Uterus (tissue), 4 donors: ENCODE measurements around the gene KCNJ16. TPM values are rescaled to one million over a fixed set of nuclear protein-coding genes. Genes with fewer than 3 reads are reported as not detected.
"Not testable (repeated sequence)": the region's sequence is repeated elsewhere in the genome, so short reads cannot be mapped to it uniquely, and the experiment has no call there.

Experiments
- DNase-seq, 2 donors: peaks; one replicate each; pipeline ENCODE4 v3.0.0-alpha.2; 2019 to 2020
- H3K27ac ChIP-seq, 2 donors: fragments of 200-600 bp; sonication (generic); 1 replicate in 1 of 2; 2 replicates in 1 of 2; pipeline ENCODE4 v1.5.1; 2016 to 2018
- H3K27me3 ChIP-seq, 2 donors: fragments of 200-600 bp; sonication (generic); one replicate each; pipeline ENCODE4 v1.5.1; 2018 to 2019; ENCODE audit warnings: control low read depth in 1 of 2
- H3K36me3 ChIP-seq, 2 donors: fragments of 200-600 bp; sonication (generic); one replicate each; pipeline ENCODE4 v1.5.1; 2019; ENCODE audit warnings: control low read depth in 1 of 2
- H3K4me1 ChIP-seq, 2 donors: fragments of 200-600 bp; sonication (generic); one replicate each; pipeline ENCODE4 v1.5.1; 2018 to 2019; ENCODE audit warnings: control low read depth in 1 of 2
- H3K4me3 ChIP-seq, 2 donors: fragments of 200-600 bp; sonication (generic); 1 replicate in 1 of 2; 2 replicates in 1 of 2; pipeline ENCODE4 v1.5.1; 2018 to 2019; ENCODE audit warnings: mild to moderate bottlenecking in 1 of 2
- H3K9me3 ChIP-seq, 2 donors: fragments of 200-600 bp; sonication (generic); one replicate each; pipeline ENCODE4 v1.5.1; 2019; ENCODE audit warnings: control low read depth in 1 of 2
- CTCF ChIP-seq, 4 experiments: fragments of 200-600 bp in 2 of 4; fragments of 450-650 bp in 2 of 4; sonication (generic) in 2 of 4; IDR thresholded peaks; one replicate each; pipeline ENCODE4 v1.5.1; 2016 to 2019; ENCODE audit warnings: antibody characterized with exemption in 4 of 4, mild to moderate bottlenecking in 2 of 4, moderate library complexity in 1 of 4
- POLR2A ChIP-seq, 2 donors: fragments of 450-650 bp; IDR thresholded peaks; one replicate each; pipeline ENCODE4 v1.6.1; 2016; ENCODE audit warnings: antibody characterized with exemption in 2 of 2, mild to moderate bottlenecking in 1 of 2, moderate library complexity in 1 of 2
- intact Hi-C: fragments of 100-400 bp; cut with DNase I; formaldehyde crosslinking; loops from one replicate; pipeline ENCODE4 v1.15.1; 2023; ENCODE audit warnings: low total_unique reads
- total RNA-seq, 4 donors: library from RNA; depleted of rRNA in 3 of 4; stranded (reverse); fragments of >200 nt in 3 of 4; gene quantifications; one replicate each; pipeline versions ENCODE4 v1.1.0 to v1.2.4, GENCODE V29; 2014 to 2023
- donor health status: DM: yes; HTN: yes; CAD: no.

The KCNJ16 gene
- total RNA-seq, 4 donors from 2014 or later = 2.4 TPM; not detected in 2

GRCh38 chr17:70041540-70041939 is 33.5 kb upstream of the KCNJ16 start:
- H3K27ac ChIP-seq = no peak overlapping the region
- intact Hi-C loops = no loop called here
- no peaks in the 10 kb centered on the region for H3K36me3 ChIP-seq
- H3K27me3 ChIP-seq = no peaks in the 10 kb centered on the region
- no peaks in the 10 kb centered on the region for H3K4me1 ChIP-seq
- no peak for DNase-seq
- no peaks in the 10 kb centered on the region for H3K9me3 ChIP-seq
- TF ChIP-seq CTCF (IDR thresholded peaks at IDR 0.05) (no peak), POLR2A (IDR thresholded peaks at IDR 0.05) (no peak)
- H3K4me3 ChIP-seq = no peak overlapping the region

- H3K9me3 ChIP-seq, H3K4me3 ChIP-seq, H3K27me3 ChIP-seq, H3K4me1 ChIP-seq, H3K36me3 ChIP-seq, DNase-seq, intact Hi-C loops, H3K27ac ChIP-seq: not testable (repeated sequence)
These were observed 29.2 kb upstream of the KCNJ16 start for GRCh38 chr17:70045780-70046179.

GRCh38 chr17:70047619-70048419 is 27.2 kb upstream of the KCNJ16 start:
- H3K9me3 ChIP-seq = no peaks in the 10 kb centered on the region
- no peaks in the 10 kb centered on the region for H3K4me1 ChIP-seq
- no peak overlapping the region for H3K27ac ChIP-seq
- DNase-seq = no peak
- no peak overlapping the region for H3K4me3 ChIP-seq
- no peak for TF ChIP-seq CTCF (IDR thresholded peaks at IDR 0.05)
- TF ChIP-seq POLR2A (IDR thresholded peaks at IDR 0.05) = no peak
- intact Hi-C loops = no loop called here
- H3K27me3 ChIP-seq = no peaks in the 10 kb centered on the region
- no peaks in the 10 kb centered on the region for H3K36me3 ChIP-seq

- DNase-seq = no peak
- Histone ChIP-seq H3K4me1 (no peaks in the 10 kb centered on the region), H3K27ac (no peak overlapping the region), H3K27me3 (no peaks in the 10 kb centered on the region), H3K4me3 (no peak overlapping the region), H3K36me3 (no peaks in the 10 kb centered on the region), H3K9me3 (no peaks in the 10 kb centered on the region)
- intact Hi-C loops = no loop called here
- no peak for TF ChIP-seq POLR2A (IDR thresholded peaks at IDR 0.05)
- no peak for TF ChIP-seq CTCF (IDR thresholded peaks at IDR 0.05)
These were observed 25.0 kb upstream of the KCNJ16 start for GRCh38 chr17:70049801-70050591.

- no peak overlapping the region for H3K4me3 ChIP-seq
- H3K36me3 ChIP-seq = no peaks in the 10 kb centered on the region
- H3K4me1 ChIP-seq = no peaks in the 10 kb centered on the region
- intact Hi-C loops = no loop called here
- no peaks in the 10 kb centered on the region for H3K27me3 ChIP-seq
- no peak for TF ChIP-seq CTCF (IDR thresholded peaks at IDR 0.05)
- TF ChIP-seq POLR2A (IDR thresholded peaks at IDR 0.05) = no peak
- no peak overlapping the region for H3K27ac ChIP-seq
- no peak for DNase-seq
- H3K9me3 ChIP-seq = no peaks in the 10 kb centered on the region
These were observed 24.1 kb upstream of the KCNJ16 start for GRCh38 chr17:70050931-70051330.
